Stimulated activated CD4-positive, alpha-beta T cell treated with anti-CD3 and anti-CD28 coated beads, Interleukin-12 subunit alpha, Interleukin-12 subunit beta, amount 100 ng/mL, for 48 hours (primary cell): ENCODE measurements around the gene MPST.

Source experiments
- DNase-seq, 3 donors: peaks; one replicate each; pipeline ENCODE4 v3.0.0-alpha.2; 2020; ENCODE audit warnings: low read depth in 2 of 3, low spot score in 1 of 3

The MPST gene

DNA sequence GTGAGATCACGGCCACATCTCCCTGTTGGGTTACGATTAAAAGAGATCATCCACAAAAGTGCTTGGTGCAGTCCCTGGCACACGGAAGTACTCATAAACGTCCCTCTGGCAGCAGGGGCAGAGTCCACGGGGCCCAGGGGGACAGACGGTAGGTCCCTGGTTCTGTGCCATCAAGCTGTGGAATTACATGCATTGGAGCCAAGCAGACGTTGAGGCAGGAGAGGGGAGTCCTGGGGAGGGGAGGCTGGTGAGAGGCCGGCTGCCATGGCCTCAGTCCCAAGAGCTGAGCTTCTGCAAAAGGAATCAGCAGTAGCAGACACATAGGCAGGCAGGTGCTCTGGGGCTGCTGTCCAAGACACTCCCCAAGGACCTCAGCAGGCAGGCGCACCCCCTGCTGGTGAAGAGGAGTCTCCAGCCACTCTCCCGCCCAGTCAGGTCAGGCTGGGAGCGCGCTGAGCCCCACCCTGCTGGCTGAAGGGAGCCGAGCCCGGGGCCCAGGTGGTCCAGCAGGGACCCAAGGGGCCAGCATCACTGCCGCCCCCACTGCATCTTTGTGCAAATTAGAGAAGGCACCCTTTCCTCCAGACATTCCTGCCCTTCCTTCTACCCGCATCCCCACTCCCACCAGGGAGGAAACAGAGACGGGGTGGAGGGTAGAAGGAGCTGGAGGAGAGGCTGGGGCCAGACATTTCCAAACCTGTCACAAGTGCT is 24.4 kb downstream of the MPST start:
- peak in 1 of 3 donors; percentile 40 for DNase-seq

DNA sequence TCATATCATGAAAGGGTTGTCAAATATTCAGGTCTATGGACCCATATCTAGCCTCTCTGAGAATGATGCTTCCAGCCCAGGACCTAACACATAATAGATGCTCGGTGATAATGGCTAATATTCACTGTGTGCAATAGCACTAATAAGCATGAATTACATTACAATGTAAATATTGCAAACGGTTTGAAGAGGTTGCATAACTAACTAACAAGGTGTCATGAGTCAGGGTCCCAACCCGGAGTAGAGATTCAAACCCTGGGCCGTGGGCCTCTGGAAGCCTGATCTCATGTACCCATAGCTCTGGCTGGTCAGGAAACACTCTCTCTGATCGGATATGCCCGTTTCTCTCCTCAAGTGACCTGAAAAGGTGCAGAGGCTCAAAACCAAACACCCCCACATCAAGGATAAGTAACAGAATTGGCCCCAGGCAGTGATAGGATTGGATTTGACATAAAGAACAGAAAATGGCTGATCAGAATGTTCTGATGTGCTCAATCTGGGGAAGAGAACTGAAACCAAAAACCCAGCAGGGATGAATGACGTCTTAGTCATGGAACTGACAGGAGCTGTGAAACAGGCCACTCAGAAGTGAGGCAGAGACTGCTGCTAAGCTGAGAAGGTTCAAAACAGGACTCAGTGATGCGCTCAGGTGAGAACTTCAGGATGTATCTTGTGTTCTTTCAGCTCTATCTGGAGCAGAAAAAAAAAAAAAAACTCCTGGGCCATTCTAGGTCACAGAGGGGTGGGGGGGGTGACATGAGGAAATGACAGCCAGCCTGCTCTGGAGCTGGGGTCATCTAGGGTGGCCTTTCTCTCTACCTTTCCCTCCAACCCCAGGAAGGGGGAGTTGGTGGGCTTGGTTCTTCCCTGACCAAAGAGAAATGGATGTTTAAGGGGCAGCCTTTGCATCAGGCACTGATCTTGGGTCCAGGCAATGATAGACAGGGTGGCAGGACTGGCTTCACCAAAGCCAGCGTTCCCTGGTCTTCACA is 25.4 kb downstream of the MPST start:
- DNase-seq = peak in 1 of 3 donors; percentile 31

DNA sequence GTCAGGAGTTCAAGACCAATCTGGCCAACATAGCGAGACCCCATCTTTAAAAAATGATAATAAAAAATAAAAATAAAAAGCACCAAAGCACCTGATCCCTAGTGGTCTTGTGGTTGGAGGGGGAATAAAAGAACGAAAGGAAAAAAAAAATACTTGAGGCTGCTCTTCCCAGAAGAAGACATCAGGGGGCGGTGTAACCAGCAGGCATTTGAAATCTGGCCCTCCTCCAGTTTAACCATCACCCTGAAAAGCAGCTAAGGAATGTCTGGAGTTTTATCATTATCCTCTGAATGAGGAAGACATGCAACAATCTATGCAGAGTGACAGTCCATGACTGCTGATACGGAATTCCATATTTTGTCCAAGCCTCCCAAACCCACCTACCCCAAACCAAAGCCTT is 26.4 kb downstream of the MPST start:
- DNase-seq = no peak

DNA sequence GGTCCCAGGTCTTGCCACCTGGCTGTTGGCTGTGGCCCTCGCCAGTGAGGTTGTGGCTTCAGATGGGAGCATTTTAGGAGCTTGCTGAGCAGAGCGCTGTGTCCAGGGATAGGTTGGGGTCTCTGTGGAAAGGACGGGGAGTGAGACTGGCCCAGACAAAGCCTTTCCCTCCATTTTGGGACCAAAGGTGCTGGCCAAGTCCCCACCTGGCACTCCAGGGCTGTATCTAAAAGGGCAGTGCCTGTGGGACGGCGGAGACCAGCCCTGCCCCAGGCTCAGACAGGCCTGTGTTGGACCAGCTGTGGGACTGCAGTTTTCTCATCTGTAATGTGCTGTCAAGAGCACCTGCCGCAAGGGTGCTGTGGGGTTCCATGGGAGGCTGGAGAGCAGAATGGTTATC is 27.0 kb downstream of the MPST start:
- DNase-seq = no peak

DNA sequence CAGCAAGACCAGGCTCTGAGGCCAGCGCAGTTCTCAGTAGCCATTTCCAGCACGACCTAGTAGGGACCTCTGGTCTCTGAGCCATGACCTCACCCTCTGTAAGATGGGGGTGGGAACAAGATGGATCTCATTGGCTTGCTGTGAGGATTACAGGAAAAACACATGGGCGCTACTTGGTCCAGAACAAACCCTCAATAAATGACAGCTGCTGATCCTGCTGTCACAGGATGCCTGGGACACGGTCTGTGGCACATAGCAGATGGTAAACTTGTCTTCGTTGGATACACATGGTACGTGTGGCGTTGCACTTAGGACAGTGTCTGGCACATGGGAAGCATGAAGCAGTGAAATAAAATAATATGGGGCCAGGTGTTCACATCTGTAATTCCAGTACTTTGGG is 27.5 kb downstream of the MPST start:
- no peak for DNase-seq

DNA sequence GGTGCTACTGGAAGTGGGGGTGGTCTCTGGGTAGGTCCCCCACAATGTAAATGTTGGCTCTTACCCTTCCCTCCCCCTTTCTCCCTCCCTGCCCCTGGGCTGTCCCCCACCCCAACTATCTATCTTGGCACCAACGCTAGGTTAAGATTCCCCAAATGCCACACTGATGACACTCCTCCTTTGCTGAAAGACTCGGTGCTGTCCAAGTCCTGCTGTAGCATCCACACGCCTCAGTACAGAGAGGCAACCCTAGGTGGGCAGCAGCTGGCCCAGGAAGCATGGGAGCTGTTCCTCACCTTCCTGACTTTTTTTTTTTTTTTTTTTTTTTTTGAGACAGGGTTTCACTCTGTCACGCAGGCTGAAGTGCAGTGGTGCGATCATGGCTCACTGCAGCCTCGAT is 28.6 kb downstream of the MPST start:
- no peak for DNase-seq

DNA sequence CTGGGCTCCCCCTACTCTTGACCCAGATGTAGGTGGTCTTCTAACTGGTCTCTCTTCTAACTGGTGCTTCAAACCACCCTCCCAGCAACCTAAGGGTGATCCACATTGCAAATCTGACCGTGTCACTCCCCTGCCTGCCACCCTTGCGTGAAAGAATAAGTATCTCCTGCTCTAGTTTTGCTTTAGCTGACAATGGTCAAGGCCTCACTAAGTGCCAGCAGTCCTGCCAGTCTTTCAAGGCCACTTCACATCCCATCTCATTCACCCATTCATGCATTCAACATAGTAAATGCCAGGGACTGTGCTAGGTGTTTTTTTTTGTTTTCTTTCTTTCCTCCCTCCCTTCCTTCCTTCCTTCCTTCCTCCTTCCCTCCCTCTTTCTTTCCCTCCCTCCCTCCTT is 29.7 kb downstream of the MPST start:
- DNase-seq = no peak

DNA sequence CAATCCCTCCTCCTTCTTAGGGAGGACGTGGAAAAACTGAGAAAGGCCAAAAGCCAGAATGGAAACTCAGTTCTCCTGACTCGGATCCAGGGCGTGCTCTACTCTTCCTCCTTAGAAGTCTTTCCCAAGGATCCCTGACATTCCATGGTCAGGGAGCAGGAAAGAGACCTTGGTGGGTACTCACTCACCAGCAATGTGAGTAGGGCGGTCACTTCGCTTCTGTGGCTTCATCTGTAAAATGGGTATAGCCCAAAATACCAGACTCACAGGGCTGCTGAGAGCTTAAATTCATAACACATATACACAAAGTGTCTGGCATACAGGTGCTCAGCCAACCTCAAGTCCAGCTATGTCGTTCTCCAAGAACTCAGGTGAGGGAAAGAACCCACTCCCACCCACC is 31.4 kb downstream of the MPST start:
- no peak for DNase-seq

DNA sequence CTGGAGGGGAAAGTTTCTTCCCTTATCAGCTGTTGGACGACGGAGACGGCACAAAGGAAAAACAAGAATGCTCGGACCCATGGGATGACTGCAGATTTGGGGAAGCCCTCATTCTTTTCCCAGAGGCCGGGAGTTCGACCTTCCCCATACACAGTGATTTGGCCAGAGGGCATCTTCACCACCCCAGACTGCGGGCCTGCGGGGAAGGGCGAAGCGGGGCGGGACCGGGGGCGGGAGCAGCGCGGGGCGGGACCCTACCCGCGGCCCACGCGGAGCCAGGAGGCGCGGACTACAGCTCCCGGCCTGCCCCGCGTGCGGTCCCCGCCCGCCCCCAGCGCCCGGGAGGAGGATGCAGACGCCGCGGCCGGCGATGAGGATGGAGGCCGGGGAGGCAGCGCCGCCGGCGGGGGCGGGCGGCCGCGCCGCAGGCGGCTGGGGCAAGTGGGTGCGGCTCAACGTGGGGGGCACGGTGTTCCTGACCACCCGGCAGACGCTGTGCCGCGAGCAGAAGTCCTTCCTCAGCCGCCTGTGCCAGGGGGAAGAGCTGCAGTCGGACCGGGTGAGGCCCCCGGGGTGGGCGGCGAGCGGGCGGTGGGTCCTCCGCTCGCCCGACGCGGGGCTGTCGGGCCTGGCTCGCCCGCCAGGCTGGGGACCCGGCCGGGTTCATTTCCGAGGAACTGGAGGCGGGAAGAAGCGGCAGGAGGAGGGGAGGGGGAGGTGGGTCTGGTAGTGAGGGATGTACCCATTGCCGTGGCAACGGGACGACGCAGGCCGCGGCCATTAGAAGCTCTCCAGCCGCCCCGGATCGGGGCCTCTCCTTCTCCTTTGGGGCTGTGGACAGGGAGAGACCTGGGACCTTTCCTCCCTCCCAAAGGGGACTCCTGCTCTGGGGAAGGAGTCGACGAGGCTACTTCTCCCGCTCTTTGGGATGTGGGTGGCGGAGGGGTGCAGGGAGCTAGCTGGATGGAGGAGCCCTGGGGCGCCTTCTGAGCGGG is 32.1 kb downstream of the MPST start, which contains the start of gene KCTD17:
KCTD17 (plus strand) TSS at position 352 of the 995 bp plus-strand sequence; CDS start at position 371, 19 bp downstream.
- DNase-seq = peak; percentile 56 to 73 (median 59)

DNA sequence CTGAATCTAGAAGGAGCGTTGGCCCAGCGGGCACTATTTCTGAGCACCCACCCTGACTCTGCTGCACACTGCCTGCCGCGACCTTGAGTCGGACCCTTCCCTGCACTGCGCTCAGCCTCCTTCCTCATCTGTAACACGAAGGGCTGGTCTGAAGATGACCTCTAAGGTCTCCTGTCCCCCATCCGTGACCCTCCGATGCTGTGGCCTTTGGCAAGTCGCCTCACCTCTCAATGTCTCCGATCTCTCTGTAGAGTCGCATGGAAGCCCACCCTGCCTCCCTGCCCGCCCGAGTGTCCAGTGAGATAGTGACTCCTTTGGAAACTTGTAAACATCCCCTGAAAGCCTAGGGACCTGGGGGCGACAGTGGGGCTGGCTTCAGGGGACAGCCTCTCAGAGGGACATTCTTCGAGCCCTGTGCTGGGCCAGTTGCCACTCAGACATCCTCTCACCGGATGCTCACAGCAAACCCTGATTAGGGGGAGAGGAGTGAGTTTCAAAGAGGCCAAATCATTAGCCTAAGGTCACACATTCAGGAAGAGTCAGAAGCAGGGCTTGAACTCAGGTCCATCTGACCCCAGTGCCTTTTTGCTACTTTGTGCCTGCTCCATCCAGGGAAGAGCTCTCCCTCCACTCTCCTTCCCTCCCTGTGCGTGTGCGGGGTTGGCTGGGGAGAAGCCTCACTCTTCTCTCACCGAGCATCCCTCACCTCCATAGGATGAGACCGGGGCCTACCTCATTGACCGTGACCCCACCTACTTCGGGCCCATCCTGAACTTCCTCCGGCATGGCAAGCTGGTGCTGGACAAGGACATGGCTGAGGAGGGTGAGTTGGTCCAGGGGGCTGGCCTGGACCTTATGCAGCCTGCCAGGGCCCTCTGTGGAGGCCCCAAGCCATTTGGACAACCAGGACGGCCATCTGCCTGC is 33.1 kb downstream of the MPST start:
- no peak for DNase-seq

DNA sequence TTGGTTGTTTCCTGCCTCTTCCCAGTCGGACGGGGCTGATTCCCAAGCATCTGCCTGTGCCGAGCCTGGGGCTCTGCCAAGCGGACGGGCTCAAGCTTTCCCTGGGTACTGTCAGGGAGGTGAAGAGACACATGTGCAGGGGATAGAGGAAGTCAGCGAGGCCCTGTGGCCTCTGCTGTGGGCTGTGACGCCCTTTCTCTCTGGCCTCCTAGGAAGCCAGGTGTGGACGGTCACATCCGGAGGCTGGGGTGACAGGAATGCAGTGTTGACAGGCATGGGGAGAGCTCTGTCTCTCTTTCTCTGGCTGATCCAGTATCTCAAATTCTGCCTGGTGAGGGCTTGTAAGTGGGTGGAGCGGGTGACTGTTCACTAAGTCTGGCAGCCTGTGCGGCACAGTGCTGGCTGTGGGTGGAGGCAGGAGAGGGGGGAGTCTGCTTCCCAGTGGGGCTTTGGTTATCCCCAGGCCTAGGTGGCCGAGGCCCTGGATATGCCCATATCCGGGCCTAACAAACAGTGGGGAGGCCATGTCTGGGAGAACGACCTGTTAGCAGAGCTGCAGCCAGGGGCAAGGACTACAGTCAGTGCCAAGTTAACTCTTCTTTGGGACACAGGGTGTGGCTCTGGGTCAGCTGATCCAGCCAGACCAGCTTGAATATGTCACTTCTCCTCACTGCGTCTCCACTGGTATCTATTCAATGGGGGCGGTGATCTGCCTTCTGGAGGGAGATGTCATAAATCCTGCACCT is 33.9 kb downstream of the MPST start:
- DNase-seq = no peak

DNA sequence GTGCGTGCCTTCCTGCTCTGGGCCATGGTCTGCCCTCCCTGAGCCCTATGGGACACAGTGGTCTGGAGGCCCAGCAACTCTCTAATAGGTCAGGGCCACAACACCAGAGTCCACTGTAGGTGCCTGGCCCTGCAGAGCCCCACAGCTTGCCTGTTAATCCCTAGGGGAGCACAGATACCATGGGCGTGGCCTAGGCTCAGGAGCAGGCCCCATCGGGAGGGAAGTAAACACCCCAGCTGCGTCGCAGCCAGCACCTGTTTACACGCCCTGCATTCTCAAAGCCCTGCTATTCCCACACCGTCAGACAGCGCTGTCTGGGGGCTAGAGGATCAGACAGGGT is 34.5 kb downstream of the MPST start:
- no peak for DNase-seq

DNA sequence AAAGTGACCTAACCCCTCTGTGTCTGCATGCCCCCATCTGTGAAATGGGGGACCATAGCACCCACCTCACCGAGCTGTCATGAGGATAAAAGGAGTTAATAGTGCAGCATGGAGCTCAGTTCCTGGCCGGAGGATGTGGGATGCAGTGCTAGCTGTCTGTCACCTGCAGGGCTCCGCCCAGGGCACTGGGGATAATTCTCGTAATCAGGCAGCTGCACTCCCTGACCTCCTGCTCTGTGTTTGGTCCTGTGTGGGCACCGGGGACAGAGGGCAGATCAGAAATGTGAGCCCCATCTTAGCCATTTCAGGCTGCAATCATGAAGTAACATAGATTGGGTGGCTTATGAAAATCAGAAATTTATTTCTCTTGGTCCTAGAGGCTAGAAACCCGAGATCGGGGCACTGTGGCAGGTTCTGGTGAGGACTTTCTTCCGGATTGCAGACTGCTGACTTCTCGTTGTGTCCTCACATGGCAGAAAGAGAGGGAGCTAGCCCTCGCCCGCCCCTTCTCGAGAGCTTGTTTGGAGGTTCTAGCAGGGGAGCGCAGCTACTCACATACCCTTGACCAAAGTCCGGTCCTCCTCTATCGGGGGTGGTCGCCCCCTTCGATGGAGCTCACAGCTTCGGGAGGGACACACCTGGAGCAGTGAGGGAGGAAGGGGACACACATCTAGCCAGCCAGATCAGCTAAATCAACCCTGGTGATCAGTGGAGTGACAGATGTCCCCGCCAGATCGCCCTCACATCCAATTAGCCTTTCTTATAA is 35.2 kb downstream of the MPST start:
- DNase-seq = no peak

DNA sequence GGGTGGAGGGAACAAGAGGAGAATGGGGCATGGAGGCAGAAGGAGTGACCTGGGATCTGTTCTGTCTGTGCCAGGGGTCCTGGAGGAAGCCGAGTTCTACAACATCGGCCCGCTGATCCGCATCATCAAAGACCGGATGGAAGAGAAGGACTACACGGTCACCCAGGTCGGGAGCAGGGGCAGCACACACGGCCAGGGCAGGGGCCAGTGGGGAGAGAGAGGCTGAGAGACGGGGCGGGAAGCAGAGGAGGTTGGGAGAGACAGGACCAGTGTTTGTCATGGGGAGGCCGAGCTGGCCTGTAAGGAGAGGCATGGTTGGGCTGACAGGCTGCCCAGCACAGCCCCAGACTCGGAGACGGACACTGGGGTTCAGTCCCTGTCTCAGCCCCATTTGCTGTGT is 36.7 kb downstream of the MPST start:
- DNase-seq = no peak

DNA sequence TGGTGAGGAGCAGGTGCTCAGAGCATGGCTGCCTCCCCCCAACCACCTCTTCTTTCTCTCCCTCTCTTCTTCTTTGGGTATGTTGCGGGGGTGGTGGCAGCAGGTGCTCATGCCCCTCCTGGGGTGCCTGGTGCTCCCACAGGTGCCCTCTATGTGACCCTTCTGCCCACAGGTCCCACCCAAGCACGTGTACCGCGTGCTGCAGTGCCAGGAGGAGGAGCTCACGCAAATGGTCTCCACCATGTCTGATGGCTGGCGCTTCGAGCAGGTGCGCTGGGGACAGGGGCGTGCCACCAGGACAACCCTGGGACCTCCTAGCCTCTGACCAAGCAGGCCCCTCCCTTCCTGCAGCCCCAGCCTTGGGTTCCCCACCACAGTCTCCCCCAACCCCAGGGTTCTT is 37.7 kb downstream of the MPST start:
- DNase-seq = no peak

DNA sequence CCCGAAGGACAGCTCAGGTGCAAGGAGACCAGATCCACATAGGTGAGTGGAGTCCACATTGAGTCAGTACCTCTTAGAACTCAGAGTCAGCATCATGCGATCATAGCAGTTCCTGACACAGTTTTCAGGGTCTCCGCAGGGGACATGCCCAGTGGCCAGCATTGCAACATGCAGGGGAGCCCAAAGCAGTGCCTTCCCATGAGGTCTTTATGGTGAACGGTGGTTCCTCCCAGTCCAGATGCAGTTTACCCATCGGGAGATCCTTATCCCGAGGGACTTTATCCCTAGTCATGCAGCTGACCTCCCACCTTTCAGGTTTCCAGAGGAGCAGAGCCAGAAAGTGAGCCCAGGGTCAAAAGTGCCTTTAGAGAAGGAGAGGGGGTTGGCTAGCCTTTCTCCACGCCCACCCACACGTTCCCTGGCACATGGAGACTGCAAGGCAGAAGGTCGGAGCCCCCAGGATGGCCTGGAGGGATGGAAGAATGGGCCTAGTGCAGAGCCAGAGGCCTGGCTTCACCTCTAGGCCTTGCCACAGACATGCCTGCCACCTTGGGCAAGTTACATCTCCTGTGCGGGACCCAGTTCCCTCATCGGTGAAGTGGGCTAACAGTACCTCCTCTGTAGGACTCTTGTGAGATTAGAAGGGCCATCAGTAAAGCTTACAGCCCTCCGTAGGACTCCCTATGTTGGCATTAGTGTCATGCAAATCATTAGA is 38.4 kb downstream of the MPST start:
- DNase-seq = no peak

DNA sequence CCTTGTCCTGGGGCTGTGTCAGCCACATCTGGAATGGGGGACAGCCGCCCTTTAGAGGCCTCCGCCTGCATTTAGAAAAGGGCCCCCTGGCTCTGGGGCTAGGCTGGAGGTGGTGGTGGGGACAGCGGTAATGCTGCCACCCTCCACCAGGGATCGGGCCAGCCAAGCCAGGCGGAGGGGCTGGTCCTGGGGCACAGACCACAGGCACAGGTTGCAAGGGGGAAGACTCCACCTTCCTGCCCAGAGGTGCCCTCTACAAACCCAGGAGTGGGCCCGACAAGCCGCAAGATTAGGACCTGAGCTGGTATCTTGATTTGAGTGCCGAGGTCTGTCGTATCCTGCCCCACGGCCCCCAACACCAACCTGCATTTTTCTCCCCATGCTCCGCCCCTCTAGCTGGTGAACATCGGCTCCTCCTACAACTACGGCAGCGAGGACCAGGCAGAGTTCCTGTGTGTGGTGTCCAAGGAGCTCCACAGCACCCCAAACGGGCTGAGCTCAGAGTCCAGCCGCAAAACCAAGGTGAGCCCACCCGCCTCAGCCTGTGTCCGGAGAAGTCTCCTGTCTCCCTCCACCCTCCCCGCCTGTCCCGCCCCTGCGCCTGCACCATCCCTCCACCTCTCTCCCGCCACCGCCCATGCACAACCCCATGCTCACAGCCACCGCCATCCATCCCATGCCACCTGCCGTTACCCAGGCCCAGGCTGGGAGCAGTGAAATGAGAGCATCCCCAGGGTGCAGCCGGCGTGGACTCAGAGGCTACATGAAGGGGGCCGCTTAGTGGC is 39.6 kb downstream of the MPST start:
- no peak for DNase-seq
